HG02623 (cell line): ENCODE results near the gene MPG.

Experiments used
- ATAC-seq: cut with Tn5 transposase; IDR thresholded peaks from one replicate; pipeline ENCODE4 v1.9.1; 2021; ENCODE audit warnings: moderate library complexity; ENCODE audit not compliant: unreplicated experiment

MPG gene

DNA sequence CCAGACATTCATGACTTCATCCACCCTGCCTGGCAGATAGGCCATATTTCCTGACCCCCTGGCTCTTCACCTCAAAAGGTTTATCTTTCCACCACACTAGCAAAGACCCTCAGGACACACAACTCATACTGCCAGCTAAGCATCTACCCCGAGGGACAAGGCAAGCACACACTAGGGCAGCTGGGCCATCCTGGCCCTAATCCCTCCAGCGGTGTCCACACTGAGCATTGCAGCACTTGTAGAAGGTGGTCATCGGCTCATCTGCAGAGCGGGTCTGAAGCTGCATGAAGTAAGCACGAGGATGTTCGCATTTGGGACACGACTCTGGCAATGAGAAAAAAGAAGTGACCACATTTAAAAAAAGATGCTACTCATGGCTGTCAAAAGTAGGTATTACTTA, 30.8 kb upstream of the MPG start:
- ATAC-seq: no peak

- ATAC-seq: no peak
Measured at GRCh38 chr16:50769-51591, 27.0 kb upstream of the MPG start.

- peak; percentile 90 for ATAC-seq
Measured at GRCh38 chr16:53346-54236, 24.4 kb upstream of the MPG start, which contains the start of the genes POLR3K and SNRNP25. Gene POLR3K (minus strand): TSS chr16:53608. CDS start chr16:53586, 22 bp downstream. Gene SNRNP25 (plus strand): TSS chr16:53828. CDS start chr16:54017, 189 bp downstream.

DNA sequence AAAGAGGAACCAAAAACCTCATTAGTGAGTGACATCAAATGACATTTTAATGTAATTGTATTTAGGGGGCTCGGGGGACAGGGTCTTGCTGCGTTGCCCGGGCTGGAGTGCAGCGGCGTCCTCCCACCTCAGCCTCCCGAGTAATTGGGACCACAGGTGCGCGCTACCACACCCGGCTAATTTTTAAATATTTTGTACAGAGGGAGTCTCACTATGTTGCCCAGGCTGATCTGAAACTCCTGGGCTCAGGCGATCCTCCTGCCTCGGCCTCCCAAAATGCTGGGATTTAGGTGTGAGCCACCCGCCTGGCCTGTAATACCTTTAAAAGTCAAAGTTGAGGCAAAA, 23.8 kb upstream of the MPG start:
- ATAC-seq: no peak

DNA sequence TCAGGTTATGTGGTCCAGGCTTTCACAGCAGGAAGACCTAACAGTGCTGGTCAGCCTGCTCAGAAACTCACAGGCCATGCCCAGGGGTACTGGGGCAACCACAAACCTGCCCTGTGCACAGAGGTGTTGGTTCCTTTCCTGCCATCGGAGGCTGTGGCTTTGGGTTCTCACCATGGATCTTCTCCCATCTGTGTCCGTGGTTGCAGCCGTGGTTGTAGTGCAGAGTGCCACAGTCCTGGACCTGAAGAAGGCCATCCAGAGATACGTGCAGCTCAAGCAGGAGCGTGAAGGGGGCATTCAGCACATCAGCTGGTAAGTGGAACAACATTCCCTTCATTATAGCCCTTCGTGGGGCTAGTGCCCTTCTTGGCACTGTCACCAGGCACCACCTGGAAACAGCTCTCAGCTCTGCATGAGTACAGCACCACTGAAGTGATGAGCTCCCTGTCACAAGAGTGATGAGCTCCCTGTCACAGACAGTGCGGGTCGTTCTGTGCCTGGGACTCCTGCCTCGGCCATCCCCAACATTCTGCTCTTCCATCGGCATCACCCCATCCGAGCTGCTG, 22.4 kb upstream of the MPG start:
- no peak for ATAC-seq

DNA sequence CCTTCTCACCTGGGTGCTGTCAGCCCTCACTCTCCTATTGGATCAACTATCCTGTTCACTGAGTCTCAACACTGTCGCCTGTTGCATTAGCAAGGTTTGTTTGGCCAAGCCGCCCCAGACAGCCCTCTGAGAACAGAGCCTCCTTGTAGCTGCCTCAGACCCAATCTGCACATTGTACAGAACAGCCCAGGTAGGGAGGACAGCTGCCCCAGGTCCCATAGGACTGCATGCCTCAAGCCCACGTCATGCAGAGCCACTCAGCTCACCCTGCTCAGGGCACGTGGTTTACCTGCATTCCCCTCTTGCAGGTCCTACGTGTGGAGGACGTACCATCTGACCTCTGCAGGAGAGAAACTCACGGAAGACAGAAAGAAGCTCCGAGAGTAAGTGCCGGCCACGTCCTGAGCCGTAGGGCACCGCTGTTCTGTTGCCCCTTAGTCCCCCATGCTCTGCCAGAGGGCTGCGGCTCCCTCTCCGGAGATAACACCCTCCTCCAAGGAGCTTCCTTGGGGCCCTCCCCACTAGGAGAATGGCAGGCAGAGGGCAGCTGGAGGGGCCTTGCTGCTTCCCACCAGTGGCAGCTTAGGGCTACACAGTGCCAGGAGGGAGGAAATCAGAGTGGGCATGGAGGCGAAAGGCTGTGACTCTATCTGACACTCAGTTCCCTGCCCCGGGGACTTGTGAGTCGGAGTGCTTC, 21.6 kb upstream of the MPG start:
- no peak for ATAC-seq

DNA sequence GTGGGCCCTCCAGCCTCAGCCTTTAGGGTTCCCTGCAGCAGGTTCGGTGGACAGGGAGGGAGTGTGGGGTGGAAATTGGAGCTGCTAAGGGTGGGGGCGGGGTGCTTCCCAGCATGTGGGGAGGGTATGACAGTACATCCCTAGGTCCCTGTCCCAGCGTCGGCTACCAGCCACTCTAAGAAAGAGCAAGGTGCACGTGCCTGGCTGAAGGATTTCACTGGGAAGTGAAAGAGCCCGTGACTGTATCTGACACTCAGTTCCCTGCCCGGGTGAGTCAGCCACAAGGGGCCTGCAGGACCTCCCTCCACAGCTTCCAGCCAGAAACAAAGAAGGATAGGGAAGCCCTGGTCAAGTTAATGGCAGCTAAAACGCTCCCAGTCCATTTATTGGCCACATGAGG, 20.3 kb upstream of the MPG start:
- ATAC-seq: no peak

GRCh38 chr16:58491-59439, 19.3 kb upstream of the MPG start:
- ATAC-seq: no peak

- no peak for ATAC-seq
Measured at GRCh38 chr16:59440-60059, 18.5 kb upstream of the MPG start.

GRCh38 chr16:60166-60565, 17.9 kb upstream of the MPG start:
- no peak for ATAC-seq

GRCh38 chr16:60929-61878, 16.8 kb upstream of the MPG start:
- ATAC-seq: no peak

DNA sequence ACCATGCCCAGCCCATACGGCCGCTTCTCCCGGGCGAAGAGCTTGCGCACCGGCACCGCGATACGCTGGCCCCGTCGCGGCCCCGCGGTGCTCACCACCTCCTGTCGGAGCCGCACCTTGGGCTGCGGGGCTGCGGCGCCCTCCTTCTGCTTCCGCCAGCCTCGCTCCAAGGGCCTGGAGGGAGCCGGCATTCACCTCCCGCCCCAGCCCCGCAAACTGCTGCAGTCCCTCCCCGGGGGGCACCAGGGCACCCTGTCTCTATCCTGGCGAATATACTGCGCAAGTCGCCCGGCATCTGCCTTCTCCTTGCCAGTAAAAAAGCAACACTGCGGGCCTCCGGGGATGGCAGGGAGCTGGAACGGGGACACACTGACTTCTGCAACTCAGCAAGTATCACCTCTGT, 16.1 kb upstream of the MPG start:
- ATAC-seq: no peak

GRCh38 chr16:62283-62967, 15.6 kb upstream of the MPG start:
- no peak for ATAC-seq

GRCh38 chr16:62968-63391, 15.0 kb upstream of the MPG start:
- ATAC-seq: no peak

DNA sequence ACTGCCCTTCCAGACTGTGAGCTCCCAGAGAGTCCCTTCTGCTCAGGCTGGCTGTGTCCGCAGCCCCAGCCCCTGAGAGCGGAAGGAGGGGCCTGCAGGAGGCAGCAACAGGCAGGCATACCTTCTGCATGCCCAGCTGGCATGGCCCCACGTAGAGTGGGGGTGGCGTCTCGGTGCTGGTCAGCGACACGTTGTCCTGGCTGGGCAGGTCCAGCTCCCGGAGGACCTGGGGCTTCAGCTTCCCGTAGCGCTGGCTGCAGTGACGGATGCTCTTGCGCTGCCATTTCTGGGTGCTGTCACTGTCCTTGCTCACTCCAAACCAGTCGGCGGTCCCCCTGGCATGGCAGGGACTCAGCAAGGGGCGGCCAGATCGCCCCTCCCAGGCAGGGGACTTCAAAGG, 14.6 kb upstream of the MPG start:
- ATAC-seq: no peak

DNA sequence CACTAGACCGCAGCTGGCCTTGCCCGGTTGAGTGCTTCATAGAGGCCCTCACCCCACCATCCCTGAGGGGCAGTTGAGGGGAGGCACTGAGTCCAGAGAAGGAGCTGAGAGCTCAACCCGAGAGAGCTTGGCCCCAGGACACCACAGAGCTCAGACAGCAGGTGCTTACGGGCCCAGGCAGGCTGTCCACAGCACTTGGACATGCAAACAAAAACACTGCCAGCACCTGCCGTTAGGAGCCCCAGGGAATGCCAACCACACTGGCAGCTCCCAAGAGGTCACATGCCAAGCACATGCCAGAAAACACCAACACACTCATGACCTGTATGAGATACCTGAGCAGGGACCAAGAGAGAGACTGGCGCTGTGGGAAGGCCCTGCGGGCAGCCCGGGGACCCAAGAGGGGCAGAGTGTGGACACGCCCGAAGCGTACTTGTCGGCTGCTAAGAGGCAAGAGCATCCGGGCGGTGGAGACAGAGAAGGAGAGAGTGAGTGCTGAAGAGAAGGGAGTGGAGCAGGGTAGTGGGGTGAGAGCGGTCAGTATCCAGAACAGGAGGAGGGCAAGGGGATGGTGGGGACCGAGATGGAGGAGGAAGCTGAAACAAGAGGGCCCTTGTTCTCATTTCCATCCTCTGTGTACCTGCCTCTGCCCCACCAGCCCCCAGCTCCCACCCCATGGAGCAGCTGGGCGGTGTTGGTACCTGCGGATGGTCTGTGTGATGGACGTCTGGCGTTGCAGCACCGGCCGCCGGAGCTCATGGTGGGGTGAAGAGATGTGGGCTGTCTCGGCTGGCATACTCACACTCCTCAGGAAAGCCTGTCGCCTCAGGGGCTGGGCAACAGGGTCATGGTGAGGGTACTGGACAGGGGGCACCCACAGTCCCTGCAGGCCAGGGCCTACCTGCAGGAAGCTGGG, 13.8 kb upstream of the MPG start:
- ATAC-seq: no peak

DNA sequence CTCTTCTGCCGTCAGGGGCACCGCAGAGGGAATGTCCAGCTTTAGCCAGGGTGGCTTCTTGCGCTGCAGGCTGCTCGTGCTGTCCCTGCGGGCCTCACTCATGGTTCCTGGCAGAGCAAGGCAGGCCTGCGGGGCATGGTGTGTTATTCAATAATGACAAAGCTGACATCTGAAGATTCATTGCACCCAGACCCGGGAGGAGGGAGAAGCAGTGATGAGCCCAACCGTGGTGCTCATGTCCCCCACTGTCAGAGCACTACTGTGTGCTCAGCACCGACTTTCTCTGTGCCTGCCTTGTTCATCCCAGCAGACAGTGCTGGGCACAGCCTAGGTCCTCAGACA, 13.1 kb upstream of the MPG start:
- ATAC-seq: no peak
